ENCODE results near the gene NSD1. TPM values are rescaled to one million over a fixed set of nuclear protein-coding genes. Genes with fewer than 3 reads are reported as not detected.

NSD1 gene
- total RNA-seq, 1 experiment from 2014 or later, result 48.9 TPM

DNA sequence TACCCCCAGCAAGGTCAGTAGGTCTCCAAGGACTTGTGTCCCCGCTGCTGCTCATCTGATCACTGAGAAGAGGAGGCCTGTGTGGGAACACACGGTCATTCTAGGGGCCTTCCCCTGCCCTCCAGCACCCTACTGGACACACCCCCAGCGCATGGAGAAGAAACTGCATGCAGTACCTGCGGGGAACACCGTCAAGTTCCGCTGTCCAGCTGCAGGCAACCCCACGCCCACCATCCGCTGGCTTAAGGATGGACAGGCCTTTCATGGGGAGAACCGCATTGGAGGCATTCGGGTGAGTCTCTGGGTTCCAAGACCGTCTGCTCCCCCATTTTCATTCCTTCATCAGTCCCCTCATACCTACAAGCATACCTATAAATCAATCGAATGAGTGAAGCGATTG lies 42.8 kb upstream of the NSD1 start:
- ChIA-PET POLR2A (ENCODE audit: unreplicated experiment) (no interaction called here), CTCF (no interaction called here)
- intact Hi-C loops (cut with micrococcal nuclease), result no loop called here
- TF ChIP-seq EZH2 (IDR thresholded peaks at IDR 0.05; ENCODE audit: low read length, unreplicated experiment), result no peak
- no peak overlapping the region for H3K4me3 ChIP-seq (ENCODE audit: low read length)
- DNase-seq (no peak), ATAC-seq (no peak)
- no TSS peak for BruUV-seq (replicated peaks)
- 0 out of 2 replicates have a peak, but pooled peaks cover 3% of the 10 kb centered on the region for H3K79me2 ChIP-seq (ENCODE audit: low read length)
- no peaks in the 10 kb centered on the region for H4K20me1 ChIP-seq (ENCODE audit: low read length)
- H2AFZ ChIP-seq (ENCODE audit: low read length), result no peak overlapping the region
- no peaks in the 10 kb centered on the region for H3K9me2 ChIP-seq (replicated peaks; ENCODE audit: low read length)
- no peaks in the 10 kb centered on the region for H3K36me3 ChIP-seq (ENCODE audit: low read depth, low read length)
- H3K9ac ChIP-seq (ENCODE audit: low read length), result no peak overlapping the region
- H3K27ac ChIP-seq (ENCODE audit: low read length), result no peak overlapping the region
- H3K4me2 ChIP-seq (ENCODE audit: low read length), result no peak overlapping the region
- H3F3A ChIP-seq (ENCODE audit: low read length, unreplicated experiment), result peaks cover 5% of the 10 kb centered on the region
- no peaks in the 10 kb centered on the region for H3K9me3 ChIP-seq (ENCODE audit: low read length)
- peaks cover 8% of the 10 kb centered on the region; the same call in 1 of the 2 replicates for H3K4me1 ChIP-seq (ENCODE audit: insufficient read depth, low read length)
- H3K27me3 ChIP-seq (ENCODE audit: low read length), result no peaks in the 10 kb centered on the region

DNA sequence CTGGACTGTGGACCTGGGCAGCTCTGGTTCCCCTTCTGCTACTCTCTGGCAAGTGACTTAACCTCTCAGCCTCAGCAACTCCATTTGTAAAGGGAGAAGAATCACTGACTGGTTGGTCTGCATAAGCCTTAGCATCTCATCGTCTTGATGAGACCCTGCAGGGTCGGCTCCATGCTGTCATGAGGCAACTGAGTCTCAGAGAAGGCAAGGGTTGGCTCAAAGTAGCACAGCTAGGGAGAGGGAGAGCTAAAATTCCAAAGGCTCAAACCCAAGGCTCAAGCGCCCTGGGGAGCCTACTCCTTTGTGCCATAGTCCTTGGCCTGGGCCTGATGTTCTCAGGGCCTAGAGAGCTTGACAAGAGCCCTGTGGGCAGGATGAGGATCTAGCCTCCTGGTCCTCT lies 42.3 kb upstream of the NSD1 start:
- no peaks in the 10 kb centered on the region for H3K36me3 ChIP-seq (ENCODE audit: low read depth, low read length)
- H3K9me2 ChIP-seq (replicated peaks; ENCODE audit: low read length), result no peaks in the 10 kb centered on the region
- H4K20me1 ChIP-seq (ENCODE audit: low read length), result no peaks in the 10 kb centered on the region
- TF ChIP-seq EZH2phosphoT487 (IDR thresholded peaks at IDR 0.05; ENCODE audit: borderline replicate concordance, low read length), result no peak
- CTCF ChIA-PET, result no interaction called here
- no TSS peak for BruUV-seq (replicated peaks)
- H3K9ac ChIP-seq (ENCODE audit: low read length), result no peak overlapping the region
- H3K4me2 ChIP-seq (ENCODE audit: low read length), result no peak overlapping the region
- no peaks in the 10 kb centered on the region for H3K9me3 ChIP-seq (ENCODE audit: low read length)
- no peaks in the 10 kb centered on the region for H3K27me3 ChIP-seq (ENCODE audit: low read length)
- DNase-seq (no peak), ATAC-seq (no peak)
- no peak overlapping the region for H3K27ac ChIP-seq (ENCODE audit: low read length)
- POLR2A ChIA-PET (ENCODE audit: unreplicated experiment), result no interaction called here
- H3K4me3 ChIP-seq (ENCODE audit: low read length), result no peak overlapping the region
- 0 out of 2 replicates have a peak, but pooled peaks cover 3% of the 10 kb centered on the region for H3K79me2 ChIP-seq (ENCODE audit: low read length)
- H3F3A ChIP-seq (ENCODE audit: low read length, unreplicated experiment), result peaks cover 1% of the 10 kb centered on the region
- intact Hi-C loops (cut with micrococcal nuclease), result no loop called here
- peaks cover 8% of the 10 kb centered on the region; the same call in 1 of the 2 replicates for H3K4me1 ChIP-seq (ENCODE audit: insufficient read depth, low read length)
- no peak overlapping the region for H2AFZ ChIP-seq (ENCODE audit: low read length)

- ChIA-PET POLR2A (ENCODE audit: unreplicated experiment) (no interaction called here), CTCF (no interaction called here)
- no peak for DNase-seq
- no peaks in the 10 kb centered on the region for H3K36me3 ChIP-seq (ENCODE audit: low read depth, low read length)
- ATAC-seq, result no peak
- H3K27ac ChIP-seq (ENCODE audit: low read length), result no peak overlapping the region
- no peak overlapping the region for H2AFZ ChIP-seq (ENCODE audit: low read length)
- H4K20me1 ChIP-seq (ENCODE audit: low read length), result no peaks in the 10 kb centered on the region
- BruUV-seq (replicated peaks), result no TSS peak
- no peaks in the 10 kb centered on the region for H3K9me2 ChIP-seq (replicated peaks; ENCODE audit: low read length)
- peaks cover 4% of the 10 kb centered on the region; the same call in 1 of the 2 replicates for H3K4me1 ChIP-seq (ENCODE audit: insufficient read depth, low read length)
- no peak overlapping the region for H3K4me3 ChIP-seq (ENCODE audit: low read length)
- no peaks in the 10 kb centered on the region for H3K9me3 ChIP-seq (ENCODE audit: low read length)
- intact Hi-C loops (cut with micrococcal nuclease), result no loop called here
- no peak overlapping the region for H3K9ac ChIP-seq (ENCODE audit: low read length)
- TF ChIP-seq EZH2phosphoT487 (IDR thresholded peaks at IDR 0.05; ENCODE audit: borderline replicate concordance, low read length) (no peak), CTCF (conservative IDR thresholded peaks at IDR 0.05; ENCODE audit: low read depth, low read length) (no peak), EZH2 (IDR thresholded peaks at IDR 0.05; ENCODE audit: low read length, unreplicated experiment) (no peak)
- H3K27me3 ChIP-seq (ENCODE audit: low read length), result no peaks in the 10 kb centered on the region
- H3K4me2 ChIP-seq (ENCODE audit: low read length), result no peak overlapping the region
- no peaks in the 10 kb centered on the region for H3F3A ChIP-seq (ENCODE audit: low read length, unreplicated experiment)
- 0 out of 2 replicates have a peak, but pooled peaks cover 3% of the 10 kb centered on the region for H3K79me2 ChIP-seq (ENCODE audit: low read length)
These were observed 41.1 kb upstream of the NSD1 start for GRCh38 chr5:177092178-177093081.
